Neural cell (in vitro differentiated cells): ENCODE measurements around the gene BTG4. TPM values are rescaled to one million over a fixed set of nuclear protein-coding genes. Genes with fewer than 3 reads are reported as not detected.

Experiments used
- H2AFZ ChIP-seq: fragments of 200-600, 300-800 bp; sonication (generic), shearing (Covaris generic); 2 replicates; pipeline ENCODE4 v1.6.0; 2014; ENCODE audit warnings: low read depth, mild to moderate bottlenecking, antibody characterized with exemption, low read length, moderate library complexity
- H3F3A ChIP-seq: fragments of 200-600 bp; shearing (Covaris generic); 2 replicates; pipeline ENCODE4 v1.6.1; 2016; ENCODE audit warnings: mild to moderate bottlenecking, moderate library complexity, mixed read lengths, antibody characterized with exemption, low read length; ENCODE audit not compliant: insufficient read depth, poor library complexity, severe bottlenecking
- H3K27ac ChIP-seq: fragments of 200-600, 300-800 bp; sonication (generic), shearing (Covaris generic); 2 replicates; pipeline ENCODE4 v1.5.1; 2014; ENCODE audit warnings: mild to moderate bottlenecking, low read length, moderate library complexity
- H3K27me3 ChIP-seq: fragments of 300-800, 200-600 bp; sonication (generic), shearing (Covaris generic); 2 replicates; pipeline ENCODE4 v1.6.0; 2014; ENCODE audit warnings: mild to moderate bottlenecking, low read depth, low read length, moderate library complexity; ENCODE audit not compliant: insufficient read depth
- H3K36me3 ChIP-seq: fragments of 300-800, 200-600 bp; sonication (generic), shearing (Covaris generic); 2 replicates; pipeline ENCODE4 v1.5.1; 2014; ENCODE audit warnings: mild to moderate bottlenecking, antibody characterized with exemption, low read length, moderate library complexity; ENCODE audit not compliant: insufficient read depth
- H3K4me2 ChIP-seq: fragments of 300-800, 200-600 bp; sonication (generic), shearing (Covaris generic); 2 replicates; pipeline ENCODE4 v1.6.0; 2014; ENCODE audit warnings: mild to moderate bottlenecking, low read length
- H3K4me3 ChIP-seq: fragments of 300-800, 200-600 bp; sonication (generic), shearing (Covaris generic); 2 replicates; pipeline ENCODE4 v1.5.1; 2014; ENCODE audit warnings: mild to moderate bottlenecking, low read length, moderate library complexity
- H3K79me2 ChIP-seq: fragments of 200-600 bp; shearing (Covaris generic); replicated peaks from 2 replicates; pipeline ENCODE4 v1.6.0; 2014; ENCODE audit warnings: mild to moderate bottlenecking, low read length, moderate library complexity; ENCODE audit not compliant: insufficient read depth
- H3K9ac ChIP-seq: fragments of 300-800, 200-600 bp; sonication (generic), shearing (Covaris generic); 2 replicates; pipeline ENCODE4 v1.6.1; 2016; ENCODE audit warnings: mild to moderate bottlenecking, low read length, mixed read lengths
- H3K9me2 ChIP-seq: fragments of 200-600 bp; shearing (Covaris generic); 2 replicates; pipeline ENCODE4 v1.6.1; 2016; ENCODE audit warnings: mild to moderate bottlenecking, low read length, mixed read lengths; ENCODE audit not compliant: insufficient read depth
- H3K9me3 ChIP-seq: fragments of 200-600, 300-800 bp; sonication (generic), shearing (Covaris generic); 2 replicates; pipeline ENCODE4 v1.6.1; 2016; ENCODE audit warnings: mild to moderate bottlenecking, mixed run types, low read length, moderate library complexity, mixed read lengths
- H4K20me1 ChIP-seq: fragments of 200-600 bp; shearing (Covaris generic); 2 replicates; pipeline ENCODE4 v1.6.1; 2016; ENCODE audit warnings: mild to moderate bottlenecking, mixed run types; ENCODE audit not compliant: insufficient read depth
- CTCF ChIP-seq: fragments of 450-650 bp; IDR thresholded peaks from 2 replicates; pipeline ENCODE4 v1.5.1; 2014; ENCODE audit warnings: antibody characterized with exemption, mild to moderate bottlenecking, moderate library complexity; ENCODE audit not compliant: poor library complexity, severe bottlenecking
- EP300 ChIP-seq: fragments of 450-650 bp; conservative IDR thresholded peaks from 2 replicates; pipeline ENCODE4 v1.6.1; 2014; ENCODE audit warnings: antibody characterized with exemption, mild to moderate bottlenecking, moderate library complexity; ENCODE audit not compliant: poor library complexity, severe bottlenecking
- EZH2 ChIP-seq: fragments of 200-600, 300-800 bp; shearing (Covaris generic), sonication (generic); IDR thresholded peaks from 2 replicates; pipeline ENCODE4 v1.6.1; 2014; ENCODE audit warnings: antibody characterized with exemption, low read length, borderline replicate concordance, mild to moderate bottlenecking; ENCODE audit not compliant: insufficient read depth, poor library complexity, severe bottlenecking
- MXI1 ChIP-seq: fragments of 450-650 bp; conservative IDR thresholded peaks from 2 replicates; pipeline ENCODE4 v1.6.1; 2014; ENCODE audit warnings: antibody characterized with exemption, mild to moderate bottlenecking; ENCODE audit not compliant: poor library complexity, severe bottlenecking
- POLR2AphosphoS5 ChIP-seq: IDR thresholded peaks from 2 replicates; pipeline ENCODE4 v1.6.1; 2012
- RAD21 ChIP-seq: fragments of 450-650 bp; conservative IDR thresholded peaks from 2 replicates; pipeline ENCODE4 v1.6.1; 2014; ENCODE audit warnings: antibody characterized with exemption, mild to moderate bottlenecking, moderate library complexity
- REST ChIP-seq: IDR thresholded peaks from 2 replicates; pipeline ENCODE4 v1.6.1; 2012; ENCODE audit warnings: borderline replicate concordance
- SMC3 ChIP-seq: fragments of 450-650 bp; conservative IDR thresholded peaks from 2 replicates; pipeline ENCODE4 v1.6.1; 2014; ENCODE audit warnings: antibody characterized with exemption, mild to moderate bottlenecking, moderate library complexity; ENCODE audit not compliant: poor library complexity
- TAF1 ChIP-seq: IDR thresholded peaks from 2 replicates; pipeline ENCODE4 v1.6.1; 2012; ENCODE audit warnings: low read depth
- polyA plus RNA-seq: library from polyadenylated mRNA; depleted of rRNA; stranded (reverse); fragments of >200 nt; gene quantifications from 2 replicates; pipeline ENCODE4 v1.2.3, GENCODE V29; 2014

Gene BTG4
- polyA plus RNA-seq, 1 donor from 2014 or later, result not detected

- Histone ChIP-seq H3K79me2 (no peaks in the 10 kb centered on the region), H3K9me2 (no peaks in the 10 kb centered on the region), H3K27ac (no peak overlapping the region), H3K36me3 (no peaks in the 10 kb centered on the region), H4K20me1 (no peaks in the 10 kb centered on the region), H3K4me2 (no peak overlapping the region), H3K4me3 (no peak overlapping the region), H3K27me3 (no peaks in the 10 kb centered on the region), H2AFZ (no peak overlapping the region), H3K9me3 (no peaks in the 10 kb centered on the region), H3F3A (no peaks in the 10 kb centered on the region), H3K9ac (no peak overlapping the region)
- TF ChIP-seq SMC3 (no peak), EZH2 (no peak), TAF1 (no peak), POLR2AphosphoS5 (no peak), REST (no peak), EP300 (no peak), CTCF (no peak), MXI1 (no peak), RAD21 (no peak)
Observed at GRCh38 chr11:111550258-111550657, 38.1 kb upstream of the BTG4 start.

- H3K27ac ChIP-seq, result no peak overlapping the region
- no peaks in the 10 kb centered on the region for H3F3A ChIP-seq
- H2AFZ ChIP-seq, result no peak overlapping the region
- H3K79me2 ChIP-seq, result no peaks in the 10 kb centered on the region
- H3K9ac ChIP-seq, result no peak overlapping the region
- no peaks in the 10 kb centered on the region for H4K20me1 ChIP-seq
- H3K4me3 ChIP-seq, result no peak overlapping the region
- no peak for TF ChIP-seq TAF1
- TF ChIP-seq MXI1, result no peak
- TF ChIP-seq SMC3, result no peak
- no peak for TF ChIP-seq EZH2
- TF ChIP-seq EP300, result no peak
- no peak for TF ChIP-seq POLR2AphosphoS5
- no peak overlapping the region for H3K4me2 ChIP-seq
- no peaks in the 10 kb centered on the region for H3K9me3 ChIP-seq
- no peaks in the 10 kb centered on the region for H3K9me2 ChIP-seq
- H3K36me3 ChIP-seq, result no peaks in the 10 kb centered on the region
- no peaks in the 10 kb centered on the region for H3K27me3 ChIP-seq
Observed at GRCh38 chr11:111549869-111550203, 37.6 kb upstream of the BTG4 start.
